H1 (cell line): ENCODE measurements around the gene SCYL1.

Experiments
- EP300 ChIP-seq, 2 experiments: IDR thresholded peaks; 1 replicate in 1 of 2; 2 replicates in 1 of 2; pipeline ENCODE4 v1.6.1; 2011 to 2012; ENCODE audit warnings: low read depth in 2 of 2, low read length in 2 of 2, mild to moderate bottlenecking in 2 of 2, borderline replicate concordance in 1 of 2, inconsistent platforms in 1 of 2, moderate library complexity in 1 of 2
- GABPA ChIP-seq: IDR thresholded peaks from 2 replicates; pipeline ENCODE4 v1.6.1; 2011; ENCODE audit warnings: mild to moderate bottlenecking, low read length, moderate library complexity, borderline replicate concordance; ENCODE audit not compliant: insufficient read depth
- GTF2F1 ChIP-seq: IDR thresholded peaks from 2 replicates; pipeline ENCODE4 v1.6.1; 2012; ENCODE audit warnings: low read depth, low read length, improper control_type of control experiment, borderline replicate concordance
- JUND ChIP-seq: IDR thresholded peaks from 2 replicates; pipeline ENCODE4 v1.6.1; 2011; ENCODE audit warnings: mild to moderate bottlenecking, improper control_type of control experiment, low read length
- POLR2AphosphoS5 ChIP-seq: IDR thresholded peaks from 2 replicates; pipeline ENCODE4 v1.6.1; 2011; ENCODE audit warnings: low read depth, low read length
- RFX5 ChIP-seq: IDR thresholded peaks from 2 replicates; pipeline ENCODE4 v1.6.1; 2011; ENCODE audit warnings: low read depth, low read length, improper control_type of control experiment, borderline replicate concordance
- RNF2 ChIP-seq: fragments of 200-900, 300-1000 bp; sonication (generic); IDR thresholded peaks from 2 replicates; pipeline ENCODE4 v1.7.1; 2016; ENCODE audit warnings: borderline replicate concordance, low read depth, mild to moderate bottlenecking, antibody characterized with exemption, low read length; ENCODE audit not compliant: poor library complexity, severe bottlenecking; ENCODE audit errors: missing control alignments
- SIX5 ChIP-seq: IDR thresholded peaks from 2 replicates; pipeline ENCODE4 v1.6.1; 2011; ENCODE audit warnings: mild to moderate bottlenecking, low read depth, low read length
- SP2 ChIP-seq: IDR thresholded peaks from 2 replicates; pipeline ENCODE4 v1.6.1; 2012; ENCODE audit warnings: mild to moderate bottlenecking, low read length, inconsistent platforms
- TAF1 ChIP-seq: IDR thresholded peaks from 2 replicates; pipeline ENCODE4 v1.6.1; 2011; ENCODE audit warnings: mild to moderate bottlenecking, low read depth, low read length
- TEAD4 ChIP-seq: IDR thresholded peaks from 2 replicates; pipeline ENCODE4 v1.6.1; 2012; ENCODE audit warnings: low read depth, low read length, inconsistent platforms, mixed read lengths
- TF ChIP-seq, protein P1 (sequence below): IDR thresholded peaks from 2 replicates; pipeline ENCODE4 v1.6.1; 2012; ENCODE audit warnings: low read length, inconsistent platforms
- TF ChIP-seq, protein P2 (sequence below), 3 experiments: IDR thresholded peaks; 1 replicate in 2 of 3; 2 replicates in 1 of 3; pipeline versions ENCODE4 v1.5.1 to v1.6.1; 2011; ENCODE audit warnings: low read length in 3 of 3, mild to moderate bottlenecking in 3 of 3, inconsistent platforms in 2 of 3, low read depth in 1 of 3, moderate library complexity in 1 of 3; ENCODE audit not compliant: insufficient read depth in 1 of 3; ENCODE audit errors: control extremely low read depth in 1 of 3
- TF ChIP-seq, protein P3 (sequence below): IDR thresholded peaks from 2 replicates; pipeline ENCODE4 v1.6.1; 2012; ENCODE audit warnings: inconsistent platforms

DNA sequence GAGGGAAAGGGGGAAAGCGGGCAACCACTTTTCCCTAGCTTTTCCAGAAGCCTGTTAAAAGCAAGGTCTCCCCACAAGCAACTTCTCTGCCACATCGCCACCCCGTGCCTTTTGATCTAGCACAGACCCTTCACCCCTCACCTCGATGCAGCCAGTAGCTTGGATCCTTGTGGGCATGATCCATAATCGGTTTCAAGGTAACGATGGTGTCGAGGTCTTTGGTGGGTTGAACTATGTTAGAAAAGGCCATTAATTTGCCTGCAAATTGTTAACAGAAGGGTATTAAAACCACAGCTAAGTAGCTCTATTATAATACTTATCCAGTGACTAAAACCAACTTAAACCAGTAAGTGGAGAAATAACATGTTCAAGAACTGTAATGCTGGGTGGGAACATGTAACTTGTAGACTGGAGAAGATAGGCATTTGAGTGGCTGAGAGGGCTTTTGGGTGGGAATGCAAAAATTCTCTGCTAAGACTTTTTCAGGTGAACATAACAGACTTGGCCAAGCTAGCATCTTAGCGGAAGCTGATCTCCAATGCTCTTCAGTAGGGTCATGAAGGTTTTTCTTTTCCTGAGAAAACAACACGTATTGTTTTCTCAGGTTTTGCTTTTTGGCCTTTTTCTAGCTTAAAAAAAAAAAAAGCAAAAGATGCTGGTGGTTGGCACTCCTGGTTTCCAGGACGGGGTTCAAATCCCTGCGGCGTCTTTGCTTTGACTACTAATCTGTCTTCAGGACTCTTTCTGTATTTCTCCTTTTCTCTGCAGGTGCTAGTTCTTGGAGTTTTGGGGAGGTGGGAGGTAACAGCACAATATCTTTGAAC is 19.2 kb upstream of the SCYL1 start:
- no peak for TF ChIP-seq JUND
- TF ChIP-seq TEAD4: no peak
- TF ChIP-seq, protein P1, sequence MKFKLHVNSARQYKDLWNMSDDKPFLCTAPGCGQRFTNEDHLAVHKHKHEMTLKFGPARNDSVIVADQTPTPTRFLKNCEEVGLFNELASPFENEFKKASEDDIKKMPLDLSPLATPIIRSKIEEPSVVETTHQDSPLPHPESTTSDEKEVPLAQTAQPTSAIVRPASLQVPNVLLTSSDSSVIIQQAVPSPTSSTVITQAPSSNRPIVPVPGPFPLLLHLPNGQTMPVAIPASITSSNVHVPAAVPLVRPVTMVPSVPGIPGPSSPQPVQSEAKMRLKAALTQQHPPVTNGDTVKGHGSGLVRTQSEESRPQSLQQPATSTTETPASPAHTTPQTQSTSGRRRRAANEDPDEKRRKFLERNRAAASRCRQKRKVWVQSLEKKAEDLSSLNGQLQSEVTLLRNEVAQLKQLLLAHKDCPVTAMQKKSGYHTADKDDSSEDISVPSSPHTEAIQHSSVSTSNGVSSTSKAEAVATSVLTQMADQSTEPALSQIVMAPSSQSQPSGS: no peak; the same call in 1 of the 2 replicates
- TF ChIP-seq, protein P2, sequence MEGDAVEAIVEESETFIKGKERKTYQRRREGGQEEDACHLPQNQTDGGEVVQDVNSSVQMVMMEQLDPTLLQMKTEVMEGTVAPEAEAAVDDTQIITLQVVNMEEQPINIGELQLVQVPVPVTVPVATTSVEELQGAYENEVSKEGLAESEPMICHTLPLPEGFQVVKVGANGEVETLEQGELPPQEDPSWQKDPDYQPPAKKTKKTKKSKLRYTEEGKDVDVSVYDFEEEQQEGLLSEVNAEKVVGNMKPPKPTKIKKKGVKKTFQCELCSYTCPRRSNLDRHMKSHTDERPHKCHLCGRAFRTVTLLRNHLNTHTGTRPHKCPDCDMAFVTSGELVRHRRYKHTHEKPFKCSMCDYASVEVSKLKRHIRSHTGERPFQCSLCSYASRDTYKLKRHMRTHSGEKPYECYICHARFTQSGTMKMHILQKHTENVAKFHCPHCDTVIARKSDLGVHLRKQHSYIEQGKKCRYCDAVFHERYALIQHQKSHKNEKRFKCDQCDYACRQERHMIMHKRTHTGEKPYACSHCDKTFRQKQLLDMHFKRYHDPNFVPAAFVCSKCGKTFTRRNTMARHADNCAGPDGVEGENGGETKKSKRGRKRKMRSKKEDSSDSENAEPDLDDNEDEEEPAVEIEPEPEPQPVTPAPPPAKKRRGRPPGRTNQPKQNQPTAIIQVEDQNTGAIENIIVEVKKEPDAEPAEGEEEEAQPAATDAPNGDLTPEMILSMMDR (IDR thresholded peaks at IDR 0.05; ENCODE audit: control extremely low read depth in 1 of 3, insufficient read depth in 1 of 3, low read depth in 1 of 3, low read length in 3 of 3): no peak
- no peak for TF ChIP-seq RNF2
- TF ChIP-seq POLR2AphosphoS5: peak; percentile 93
- TF ChIP-seq EP300 (IDR thresholded peaks at IDR 0.05; ENCODE audit: borderline replicate concordance in 1 of 2, low read depth in 2 of 2, low read length in 2 of 2): no peak
- TF ChIP-seq, protein P3, sequence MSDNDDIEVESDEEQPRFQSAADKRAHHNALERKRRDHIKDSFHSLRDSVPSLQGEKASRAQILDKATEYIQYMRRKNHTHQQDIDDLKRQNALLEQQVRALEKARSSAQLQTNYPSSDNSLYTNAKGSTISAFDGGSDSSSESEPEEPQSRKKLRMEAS: no peak
- no peak for TF ChIP-seq SIX5
- TF ChIP-seq RFX5: no peak
- TF ChIP-seq GTF2F1: no peak
- TF ChIP-seq GABPA: no peak
- TF ChIP-seq TAF1: no peak
- no peak for TF ChIP-seq SP2
